Spleen (tissue), 7 donors: Measurements from ENCODE around the gene INSL3.
"Not testable (repeated sequence)": the region's sequence is repeated elsewhere in the genome, so short reads cannot be mapped to it uniquely, and the experiment has no call there.

Experiments used
- CTCF ChIP-seq, 11 experiments: fragments of 200-600 bp in 7 of 11; fragments of 450-650 bp in 4 of 11; sonication (generic) in 4 of 11; IDR thresholded peaks in 8 of 11; conservative IDR thresholded peaks in 3 of 11; 1 replicate in 7 of 11; 2 replicates in 4 of 11; pipeline versions ENCODE4 v1.4.0 to v1.8.0; 2016 to 2021; ENCODE audit warnings: antibody characterized with exemption in 11 of 11, inconsistent platforms in 4 of 11, mild to moderate bottlenecking in 1 of 11
- POLR2A ChIP-seq, 3 donors: fragments of 450-650 bp; IDR thresholded peaks; one replicate each; pipeline ENCODE4 v1.5.1; 2017; ENCODE audit warnings: antibody characterized with exemption in 3 of 3, mild to moderate bottlenecking in 1 of 3
- POLR2AphosphoS5 ChIP-seq, 3 donors: sonication (generic); formaldehyde crosslinking; IDR thresholded peaks; one replicate each; pipeline ENCODE4 v1.5.1; 2017; ENCODE audit warnings: antibody characterized with exemption in 3 of 3
- donor health status: DM: no; HTN: no; CAD: no; lungs with moderate emphysema.
- donor health status: DM: no; HTN: no; CAD: no.
- donor health status: DM: no; HTN: no; CAD: no.

DNA sequence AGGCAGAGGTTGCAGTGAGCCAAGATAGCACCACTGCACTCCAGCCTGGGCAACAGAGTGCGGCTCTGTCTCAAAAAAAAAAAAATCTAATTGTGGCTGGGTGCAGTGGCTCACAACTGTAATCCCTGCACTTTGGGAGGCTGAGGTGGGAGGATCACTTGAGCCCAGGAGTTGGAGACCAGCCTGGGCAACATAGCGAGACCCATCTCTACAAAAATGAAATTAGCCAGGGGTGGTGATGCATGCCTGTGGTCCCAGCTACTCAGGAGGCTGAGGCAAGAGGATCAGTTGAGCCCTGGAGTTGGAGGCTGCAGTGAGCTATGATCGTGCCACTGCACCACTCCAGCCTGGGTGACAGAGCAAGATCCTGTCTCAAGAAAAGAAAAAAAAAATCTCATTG lies 22.7 kb downstream of the INSL3 start:
- TF ChIP-seq CTCF (IDR thresholded peaks at IDR 0.05 in 8 of 11, conservative IDR thresholded peaks at IDR 0.05 in 3 of 11); POLR2A (IDR thresholded peaks at IDR 0.05); POLR2AphosphoS5 (IDR thresholded peaks at IDR 0.05): not testable (repeated sequence)
